DOHH2 (cell line): Measurements from ENCODE around the gene SPSB4.

Experiments
- H3F3A ChIP-seq: fragments of 200-600 bp; sonication (generic), shearing (Covaris generic); 2 replicates; pipeline ENCODE4 v1.6.0; 2016; ENCODE audit warnings: antibody characterized with exemption, mild to moderate bottlenecking; ENCODE audit not compliant: control insufficient read depth, insufficient read depth
- H3K27ac ChIP-seq: fragments of 200-600 bp; sonication (generic); 2 replicates; pipeline ENCODE4 v1.5.1; 2014; ENCODE audit warnings: low read depth, mild to moderate bottlenecking, low read length, moderate library complexity
- H3K27me3 ChIP-seq: fragments of 200-600 bp; sonication (generic); 2 replicates; pipeline ENCODE4 v1.6.1; 2014; ENCODE audit warnings: mild to moderate bottlenecking, low read length, mixed read lengths; ENCODE audit not compliant: control insufficient read depth
- H3K36me3 ChIP-seq: fragments of 200-600 bp; sonication (generic); 2 replicates; pipeline ENCODE4 v1.6.1; 2014; ENCODE audit warnings: mild to moderate bottlenecking, low read length, moderate library complexity, mixed read lengths; ENCODE audit not compliant: control insufficient read depth
- H3K4me1 ChIP-seq: fragments of 200-600 bp; sonication (generic); 2 replicates; pipeline ENCODE4 v1.6.1; 2014; ENCODE audit warnings: mild to moderate bottlenecking, low read length, mixed read lengths; ENCODE audit not compliant: control insufficient read depth
- H3K4me2 ChIP-seq: fragments of 200-600 bp; sonication (generic); 2 replicates; pipeline ENCODE4 v1.6.0; 2014; ENCODE audit warnings: mild to moderate bottlenecking, low read length, moderate library complexity
- H3K4me3 ChIP-seq: fragments of 200-600 bp; sonication (generic); 2 replicates; pipeline ENCODE4 v1.5.1; 2014; ENCODE audit warnings: mild to moderate bottlenecking, low read length, mixed read lengths
- H3K79me2 ChIP-seq: fragments of 200-600 bp; sonication (generic); 2 replicates; pipeline ENCODE4 v1.6.1; 2014; ENCODE audit warnings: mild to moderate bottlenecking, low read length, mixed read lengths; ENCODE audit not compliant: control insufficient read depth
- H3K9me2 ChIP-seq: fragments of 200-600 bp; sonication (generic); replicated peaks from 2 replicates; pipeline ENCODE4 v1.6.1; 2014; ENCODE audit warnings: mild to moderate bottlenecking, low read length, mixed read lengths; ENCODE audit not compliant: control insufficient read depth
- H3K9me3 ChIP-seq: fragments of 200-600 bp; sonication (generic); 2 replicates; pipeline ENCODE4 v1.6.1; 2014; ENCODE audit warnings: antibody characterized with exemption, low read length, mixed read lengths; ENCODE audit not compliant: control insufficient read depth, insufficient read depth
- H4K20me1 ChIP-seq: fragments of 200-600 bp; sonication (generic); 2 replicates; pipeline ENCODE4 v1.6.0; 2014; ENCODE audit warnings: low read depth, mild to moderate bottlenecking, antibody characterized with exemption, low read length, moderate library complexity; ENCODE audit not compliant: control insufficient read depth, insufficient read depth
- CTCF ChIP-seq: fragments of 200-600 bp; sonication (generic); IDR thresholded peaks from one replicate; pipeline ENCODE4 v1.5.1; 2014; ENCODE audit warnings: antibody characterized with exemption, mild to moderate bottlenecking, low read depth, low read length; ENCODE audit not compliant: poor library complexity, severe bottlenecking
- EZH2phosphoT487 ChIP-seq: fragments of 200-600 bp; sonication (generic); IDR thresholded peaks from 2 replicates; pipeline ENCODE4 v1.6.1; 2017; ENCODE audit warnings: borderline replicate concordance, mild to moderate bottlenecking, antibody characterized with exemption, low read length, moderate library complexity, mixed read lengths

Gene SPSB4

GRCh38 chr3:141094790-141095545 is 43.8 kb downstream of the SPSB4 start:
- no peaks in the 10 kb centered on the region for H3K4me1 ChIP-seq
- H3K27ac ChIP-seq = no peak overlapping the region
- no peaks in the 10 kb centered on the region for H3K27me3 ChIP-seq
- H3K9me3 ChIP-seq = no peaks in the 10 kb centered on the region
- H3K36me3 ChIP-seq = no peaks in the 10 kb centered on the region
- H3F3A ChIP-seq = no peaks in the 10 kb centered on the region
- H3K9me2 ChIP-seq = no peaks in the 10 kb centered on the region
- TF ChIP-seq CTCF (no peak), EZH2phosphoT487 (no peak)
- H3K4me3 ChIP-seq = no peak overlapping the region
- no peaks in the 10 kb centered on the region for H4K20me1 ChIP-seq
- no peak overlapping the region for H3K4me2 ChIP-seq
- H3K79me2 ChIP-seq = no peaks in the 10 kb centered on the region

GRCh38 chr3:141095546-141095937 is 44.4 kb downstream of the SPSB4 start:
- H3F3A ChIP-seq = no peaks in the 10 kb centered on the region
- no peaks in the 10 kb centered on the region for H3K36me3 ChIP-seq
- no peaks in the 10 kb centered on the region for H3K79me2 ChIP-seq
- H3K9me3 ChIP-seq = no peaks in the 10 kb centered on the region
- no peak overlapping the region for H3K4me2 ChIP-seq
- no peaks in the 10 kb centered on the region for H3K9me2 ChIP-seq
- H4K20me1 ChIP-seq = no peaks in the 10 kb centered on the region
- H3K27me3 ChIP-seq = no peaks in the 10 kb centered on the region
- no peak overlapping the region for H3K27ac ChIP-seq
- no peaks in the 10 kb centered on the region for H3K4me1 ChIP-seq
- H3K4me3 ChIP-seq = no peak overlapping the region
- no peak for TF ChIP-seq CTCF
- no peak for TF ChIP-seq EZH2phosphoT487

GRCh38 chr3:141096164-141096563 is 45.0 kb downstream of the SPSB4 start:
- Histone ChIP-seq H3K4me3 (no peak overlapping the region), H4K20me1 (no peaks in the 10 kb centered on the region), H3K36me3 (no peaks in the 10 kb centered on the region), H3K9me3 (no peaks in the 10 kb centered on the region), H3F3A (no peaks in the 10 kb centered on the region), H3K4me2 (no peak overlapping the region), H3K27ac (no peak overlapping the region), H3K27me3 (no peaks in the 10 kb centered on the region), H3K79me2 (no peaks in the 10 kb centered on the region), H3K9me2 (no peaks in the 10 kb centered on the region), H3K4me1 (no peaks in the 10 kb centered on the region)
- TF ChIP-seq CTCF (no peak), EZH2phosphoT487 (no peak)
